NCI-H774 (cell line): ENCODE data around the gene CACNB2.
"Not testable (repeated sequence)": the region's sequence is repeated elsewhere in the genome, so short reads cannot be mapped to it uniquely, and the experiment has no call there.

ENCODE experiments used
- DNase-seq: peaks from one replicate; lab custom pipeline; 2025; lab: John Stamatoyannopoulos, UW

CACNB2 gene

DNA sequence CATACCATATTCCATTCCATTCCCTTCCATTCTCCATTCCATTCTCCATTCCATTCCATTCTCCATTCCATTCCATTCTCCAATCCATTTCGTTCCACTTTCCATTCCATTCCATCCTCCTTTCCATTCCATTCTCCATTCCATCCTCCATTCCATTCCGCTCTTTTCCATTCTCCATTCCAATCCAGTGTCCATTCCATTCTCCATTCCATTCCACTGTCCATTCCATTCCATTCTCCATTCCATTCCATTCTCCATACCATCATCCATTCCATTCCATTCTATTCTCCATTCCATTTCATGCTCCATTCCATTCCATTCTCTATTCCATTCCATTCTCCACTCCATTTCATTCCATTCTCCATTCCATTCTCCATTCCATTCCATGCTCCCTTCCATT lies 430.2 kb downstream of the CACNB2 start:
- not testable (repeated sequence) for DNase-seq

DNA sequence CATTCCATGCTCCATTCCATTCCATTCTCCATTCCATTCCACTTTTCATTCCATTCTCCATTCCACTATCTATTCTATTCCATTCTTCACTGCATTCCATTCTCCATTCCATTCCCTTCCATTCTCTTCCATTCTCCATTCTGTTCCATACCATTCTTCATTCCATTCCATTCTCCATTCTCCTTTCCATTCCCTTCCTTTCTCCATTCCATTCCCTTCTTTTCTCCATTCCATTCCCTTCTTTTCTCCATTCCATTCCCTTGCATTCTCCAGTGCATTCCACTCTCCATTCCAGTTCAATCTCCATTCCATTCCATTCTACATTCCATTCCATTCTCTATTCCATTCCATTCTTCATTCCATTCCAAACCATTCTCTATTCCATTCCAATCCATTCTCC lies 430.9 kb downstream of the CACNB2 start:
- no peak for DNase-seq

DNA sequence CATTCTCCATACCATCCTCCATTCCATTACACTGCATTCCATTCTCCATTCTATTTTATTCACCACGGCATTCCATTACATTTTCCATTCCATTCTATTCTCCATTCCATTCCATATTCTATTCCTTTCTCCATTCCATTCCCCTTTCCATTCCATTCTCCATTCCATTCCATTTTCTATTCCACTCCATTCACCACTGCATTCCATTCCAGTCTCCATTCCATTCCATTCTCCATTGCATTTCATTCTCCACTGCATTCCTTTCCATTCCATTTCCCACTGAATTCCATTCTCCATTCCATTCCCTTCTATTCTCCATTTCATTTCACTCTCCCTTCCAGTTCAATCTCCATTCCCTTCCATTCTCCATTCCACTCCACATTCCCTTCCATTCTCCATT lies 431.6 kb downstream of the CACNB2 start:
- DNase-seq, result no peak

DNA sequence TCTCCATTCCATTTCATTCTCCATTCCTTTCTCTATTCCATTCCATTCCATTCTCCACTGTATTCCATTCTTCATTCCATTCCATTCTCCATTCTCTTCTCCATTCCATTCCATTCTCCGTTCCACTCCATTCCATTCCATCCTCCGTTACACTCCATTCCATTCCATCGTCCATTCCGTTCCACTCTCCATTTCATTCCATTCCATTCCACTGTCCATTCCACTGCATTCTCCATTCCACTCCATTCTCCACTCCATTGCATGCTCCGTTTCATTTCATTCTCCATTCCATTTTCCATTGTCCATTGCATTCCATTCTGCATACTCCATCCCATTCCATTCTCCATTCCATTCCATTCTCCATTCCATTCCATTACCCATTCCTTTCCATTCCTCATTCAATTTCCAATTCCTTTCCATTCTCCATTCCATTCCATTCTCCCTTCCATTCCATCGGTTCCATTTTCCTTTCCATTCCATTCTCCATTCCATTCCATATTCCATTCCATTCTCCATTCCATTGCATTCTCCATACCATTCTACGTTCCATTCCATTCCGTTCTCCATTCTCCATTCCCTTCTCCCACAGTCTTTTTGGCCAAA lies 432.8 kb downstream of the CACNB2 start:
- DNase-seq, result no peak

DNA sequence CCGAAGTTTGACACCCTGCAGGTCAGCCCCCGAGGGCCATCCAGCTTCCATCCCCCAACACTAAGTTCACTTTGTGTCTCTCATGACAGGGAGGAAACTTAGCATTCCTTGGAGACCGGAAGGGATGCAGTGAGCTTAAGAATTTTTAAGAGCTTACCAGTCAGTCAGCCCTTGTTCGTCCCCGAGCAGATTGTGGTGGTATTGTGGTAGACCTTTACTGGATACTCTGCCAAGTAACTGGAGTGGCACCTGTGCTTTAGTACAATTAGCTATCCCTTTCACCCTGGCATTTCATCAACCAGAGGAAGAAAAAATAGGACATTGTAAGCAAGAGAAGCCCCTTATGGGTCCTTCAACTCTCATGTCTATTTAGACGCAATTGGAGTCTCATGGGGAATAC lies 436.4 kb downstream of the CACNB2 start:
- no peak for DNase-seq

DNA sequence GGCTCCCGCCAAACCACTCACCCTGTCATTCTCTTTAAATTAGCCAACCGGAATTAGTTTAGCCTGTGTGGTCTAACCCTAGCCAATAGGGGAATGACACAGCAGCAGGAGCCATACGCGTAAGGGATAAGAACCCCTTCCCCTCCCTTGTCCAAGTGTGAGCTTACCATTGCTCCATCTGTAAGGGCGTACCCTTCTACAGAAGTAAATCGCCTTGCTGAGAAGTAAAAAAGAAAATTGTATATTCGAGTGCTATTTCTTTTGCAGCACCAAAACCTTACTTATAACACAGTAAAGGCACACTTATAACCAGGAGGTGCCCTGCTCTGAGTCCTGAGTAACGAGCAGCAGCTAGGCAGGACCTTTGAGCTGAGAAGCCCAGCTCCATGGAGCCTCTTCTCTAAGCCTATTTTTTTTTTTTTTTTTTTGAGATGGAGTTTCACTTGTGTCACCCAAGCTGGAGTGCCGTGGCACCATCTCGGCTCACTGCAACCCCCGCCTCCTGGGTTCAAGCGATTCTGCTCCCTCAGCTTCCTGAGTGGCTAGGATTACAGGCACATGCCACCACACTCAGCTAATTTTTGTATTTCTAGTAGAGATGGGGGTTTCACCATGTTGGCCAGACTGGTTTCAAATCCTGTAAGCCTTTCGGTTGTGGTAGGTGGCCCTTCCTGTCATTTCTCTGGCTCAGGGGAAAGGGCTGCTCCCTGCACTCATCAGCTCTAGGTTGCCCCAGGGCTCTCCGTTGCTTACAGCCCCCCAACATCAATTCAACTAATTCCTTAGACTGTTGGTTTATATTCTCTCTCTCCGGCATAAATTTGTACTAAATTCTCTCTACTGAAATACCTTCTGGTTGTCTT lies 437.8 kb downstream of the CACNB2 start:
- no peak for DNase-seq

DNA sequence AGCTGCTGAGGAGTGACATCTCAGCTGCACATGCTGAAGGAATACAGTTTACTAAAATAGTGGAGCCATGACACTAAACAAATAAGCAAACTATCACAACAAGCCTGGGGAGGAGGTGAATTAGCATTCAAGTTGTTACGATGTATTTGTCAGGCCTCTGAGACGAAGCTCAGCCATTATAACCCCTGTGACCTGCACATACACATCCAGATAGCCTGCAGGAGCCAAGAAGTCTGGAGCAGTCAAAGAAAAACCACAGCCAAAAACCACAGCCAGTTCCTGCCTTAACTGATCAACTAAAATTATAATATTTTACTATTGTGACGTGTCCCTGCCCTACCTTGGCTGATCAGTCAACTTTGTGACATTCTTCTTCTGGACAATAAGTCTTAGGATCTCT lies 442.6 kb downstream of the CACNB2 start:
- no peak for DNase-seq

DNA sequence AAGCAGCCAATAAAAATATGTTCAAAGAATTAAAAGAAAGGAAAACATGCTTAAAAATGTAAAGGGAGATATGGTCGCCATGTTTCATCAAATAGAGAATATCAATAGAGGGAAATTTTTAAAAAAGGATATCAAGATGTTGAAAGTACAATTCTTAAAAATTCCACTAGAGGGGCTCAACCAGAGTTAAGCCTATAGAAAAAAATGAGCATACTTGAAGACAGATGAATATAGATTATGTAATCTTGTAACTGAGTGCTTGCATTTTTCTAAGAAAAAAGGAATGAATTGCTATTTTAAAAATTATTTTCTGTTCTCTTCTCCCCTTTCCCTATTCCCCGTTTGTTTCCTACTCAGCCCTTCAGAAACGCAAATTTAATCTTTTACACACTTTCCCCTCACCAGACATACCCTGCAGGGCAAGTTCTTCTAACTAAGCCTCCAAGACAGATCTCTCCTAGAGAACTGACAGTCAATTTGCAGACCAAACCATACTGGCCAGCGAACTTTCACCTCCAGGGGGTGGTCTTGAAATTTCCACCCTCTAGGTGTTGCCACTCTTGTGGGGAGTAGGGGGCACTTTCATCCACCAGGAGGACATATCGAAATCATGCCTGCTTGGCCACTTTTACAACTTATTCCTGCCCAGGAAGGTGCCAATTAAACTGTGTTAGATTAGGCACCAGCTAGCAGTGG lies 443.5 kb downstream of the CACNB2 start:
- no peak for DNase-seq

DNA sequence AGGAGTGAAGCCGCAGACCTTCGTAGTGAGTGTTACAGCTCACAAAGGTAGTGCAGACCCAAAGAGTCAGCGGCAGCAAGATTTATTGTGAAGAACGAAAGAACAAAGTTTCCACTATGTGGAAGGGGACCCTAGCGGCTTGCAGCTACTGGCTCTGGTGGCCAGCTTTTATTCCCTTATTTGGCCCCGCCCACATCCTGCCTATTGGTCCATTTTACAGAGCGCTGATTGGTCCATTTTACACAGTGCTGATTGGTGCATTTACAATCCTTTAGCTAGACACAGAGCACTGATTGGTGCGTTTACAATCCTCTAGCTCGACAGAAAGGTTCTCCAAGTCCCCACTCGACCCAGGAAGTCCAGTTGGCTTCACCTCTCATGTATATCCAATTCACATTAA lies 446.4 kb downstream of the CACNB2 start:
- not testable (repeated sequence) for DNase-seq

DNA sequence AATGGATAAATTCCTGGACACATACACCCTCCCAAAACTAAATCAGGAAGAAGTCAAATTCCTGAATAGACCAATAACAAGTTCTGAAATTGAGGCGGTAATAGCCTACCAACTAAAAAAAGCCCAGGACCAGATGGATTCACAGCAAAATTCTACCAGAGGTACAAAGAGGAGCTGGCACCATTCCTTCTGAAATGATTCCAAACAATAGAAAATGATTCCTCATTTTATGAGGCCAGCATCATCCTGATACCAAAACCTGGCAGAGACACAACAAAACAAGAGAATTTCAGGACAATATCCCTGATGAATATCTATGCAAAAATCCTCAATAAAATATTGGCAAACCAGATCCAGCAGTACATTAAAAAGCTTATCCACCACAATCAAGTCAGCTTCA lies 450.9 kb downstream of the CACNB2 start:
- DNase-seq, result not testable (repeated sequence)
